ENCODE measurements around the gene IQSEC1.

- TF ChIP-seq CTCF (IDR thresholded peaks at IDR 0.05) (no peak), POLR2AphosphoS5 (IDR thresholded peaks at IDR 0.05) (no peak), POLR2A (IDR thresholded peaks at IDR 0.05) (no peak)
Measured at GRCh38 chr3:12932754-12933153, 140.5 kb downstream of the IQSEC1 start.

Measured in prostate gland (tissue), 2 donors.